Measurements from ENCODE around the gene RAB39B. TPM values are rescaled to one million over a fixed set of nuclear protein-coding genes. Genes with fewer than 3 reads are reported as not detected.

The RAB39B gene
- total RNA-seq, 4 donors from 2014 or later = 0.13 TPM; not detected in 3

DNA sequence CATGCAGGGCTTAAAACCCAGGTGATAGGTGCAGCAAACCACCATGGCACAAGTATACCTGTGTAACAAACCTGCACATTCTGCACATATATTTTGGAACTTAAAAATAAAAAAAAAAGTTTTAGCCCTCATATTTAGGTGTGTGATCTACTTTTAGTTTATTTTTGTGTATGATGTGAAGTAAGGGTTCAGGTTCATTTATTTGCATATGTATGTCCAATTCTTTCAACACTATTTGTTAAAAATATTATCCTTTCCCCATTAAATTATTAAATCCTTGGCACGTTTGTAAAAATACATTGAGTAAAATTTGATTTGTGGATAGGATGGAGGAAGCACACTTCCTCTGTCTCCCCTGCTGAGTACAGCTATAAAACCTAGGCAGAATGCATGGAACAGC, 12.9 kb downstream of the RAB39B start:
- DNase-seq (no peak), ATAC-seq (no peak)
- no peaks in the 10 kb centered on the region for H3K36me3 ChIP-seq
- H3K27me3 ChIP-seq = no peaks in the 10 kb centered on the region
- in situ Hi-C loops (cut with MboI; ENCODE audit: low sequenced_read_pairs in 4 of 4) = no loop called here
- H3K4me1 ChIP-seq = no peaks in the 10 kb centered on the region
- H3K4me3 ChIP-seq = no peak overlapping the region
- no peaks in the 10 kb centered on the region for H3K9me3 ChIP-seq
- no peak overlapping the region for H3K27ac ChIP-seq
- TF ChIP-seq POLR2A (IDR thresholded peaks at IDR 0.05) = no peak
- TF ChIP-seq, protein P1, sequence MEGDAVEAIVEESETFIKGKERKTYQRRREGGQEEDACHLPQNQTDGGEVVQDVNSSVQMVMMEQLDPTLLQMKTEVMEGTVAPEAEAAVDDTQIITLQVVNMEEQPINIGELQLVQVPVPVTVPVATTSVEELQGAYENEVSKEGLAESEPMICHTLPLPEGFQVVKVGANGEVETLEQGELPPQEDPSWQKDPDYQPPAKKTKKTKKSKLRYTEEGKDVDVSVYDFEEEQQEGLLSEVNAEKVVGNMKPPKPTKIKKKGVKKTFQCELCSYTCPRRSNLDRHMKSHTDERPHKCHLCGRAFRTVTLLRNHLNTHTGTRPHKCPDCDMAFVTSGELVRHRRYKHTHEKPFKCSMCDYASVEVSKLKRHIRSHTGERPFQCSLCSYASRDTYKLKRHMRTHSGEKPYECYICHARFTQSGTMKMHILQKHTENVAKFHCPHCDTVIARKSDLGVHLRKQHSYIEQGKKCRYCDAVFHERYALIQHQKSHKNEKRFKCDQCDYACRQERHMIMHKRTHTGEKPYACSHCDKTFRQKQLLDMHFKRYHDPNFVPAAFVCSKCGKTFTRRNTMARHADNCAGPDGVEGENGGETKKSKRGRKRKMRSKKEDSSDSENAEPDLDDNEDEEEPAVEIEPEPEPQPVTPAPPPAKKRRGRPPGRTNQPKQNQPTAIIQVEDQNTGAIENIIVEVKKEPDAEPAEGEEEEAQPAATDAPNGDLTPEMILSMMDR (IDR thresholded peaks at IDR 0.05 in 4 of 5, conservative IDR thresholded peaks at IDR 0.05 in 1 of 5) = no peak
- intact Hi-C loops (cut with DNase I; ENCODE audit: low total_unique reads) = no loop called here

GRCh38 chrX:155247497-155247896, 16.8 kb downstream of the RAB39B start:
- DNase-seq (no peak), ATAC-seq (no peak)
- H3K27ac ChIP-seq = no peak overlapping the region
- intact Hi-C loops (cut with DNase I; ENCODE audit: low total_unique reads) (no loop called here), in situ Hi-C loops (cut with MboI; ENCODE audit: low sequenced_read_pairs in 4 of 4) (no loop called here)
- H3K4me1 ChIP-seq = no peaks in the 10 kb centered on the region
- H3K9me3 ChIP-seq = no peaks in the 10 kb centered on the region
- H3K4me3 ChIP-seq = no peak overlapping the region
- TF ChIP-seq, protein P1 (IDR thresholded peaks at IDR 0.05 in 4 of 5, conservative IDR thresholded peaks at IDR 0.05 in 1 of 5) = no peak
- no peak for TF ChIP-seq POLR2A (IDR thresholded peaks at IDR 0.05)
- H3K36me3 ChIP-seq = no peaks in the 10 kb centered on the region
- no peaks in the 10 kb centered on the region for H3K27me3 ChIP-seq

GRCh38 chrX:155246748-155247147, 17.5 kb downstream of the RAB39B start:
- no peak for TF ChIP-seq POLR2A (IDR thresholded peaks at IDR 0.05)
- TF ChIP-seq, protein P1 (IDR thresholded peaks at IDR 0.05 in 4 of 5, conservative IDR thresholded peaks at IDR 0.05 in 1 of 5) = no peak
- DNase-seq = no peak
- intact Hi-C loops (cut with DNase I; ENCODE audit: low total_unique reads) (no loop called here), in situ Hi-C loops (cut with MboI; ENCODE audit: low sequenced_read_pairs in 4 of 4) (no loop called here)
- H3K4me3 ChIP-seq = no peak overlapping the region
- no peaks in the 10 kb centered on the region for H3K27me3 ChIP-seq
- H3K27ac ChIP-seq = no peak overlapping the region
- no peaks in the 10 kb centered on the region for H3K4me1 ChIP-seq
- no peak for ATAC-seq
- H3K36me3 ChIP-seq = no peaks in the 10 kb centered on the region
- no peaks in the 10 kb centered on the region for H3K9me3 ChIP-seq

DNA sequence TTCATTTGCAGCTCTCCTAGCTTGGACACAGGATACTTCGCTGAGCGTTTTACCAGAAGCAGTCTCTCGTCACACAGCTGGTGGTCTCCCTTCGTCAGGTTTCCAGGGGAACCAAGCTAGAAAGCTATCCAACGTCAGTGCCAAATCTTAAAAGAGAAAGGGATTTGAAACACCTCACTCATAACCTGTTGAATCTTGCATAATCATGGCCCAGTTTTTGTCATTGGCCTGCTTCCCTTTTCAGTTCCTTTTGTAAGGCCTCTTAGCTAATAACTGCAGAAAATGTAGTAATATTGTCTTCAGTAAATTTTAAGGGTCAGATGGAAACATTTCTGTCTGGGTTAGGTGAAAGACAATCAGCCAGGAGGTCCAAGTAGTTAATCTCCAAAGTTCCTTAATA, 22.0 kb downstream of the RAB39B start:
- Histone ChIP-seq H3K4me1 (no peaks in the 10 kb centered on the region), H3K9me3 (no peaks in the 10 kb centered on the region), H3K27me3 (no peaks in the 10 kb centered on the region), H3K4me3 (no peak overlapping the region), H3K36me3 (peaks cover 0 to 7% of the 10 kb centered on the region in 2 donors), H3K27ac (no peak overlapping the region)
- no peak for ATAC-seq
- TF ChIP-seq, protein P1 (IDR thresholded peaks at IDR 0.05 in 4 of 5, conservative IDR thresholded peaks at IDR 0.05 in 1 of 5) = no peak
- no peak for TF ChIP-seq POLR2A (IDR thresholded peaks at IDR 0.05)
- in situ Hi-C loops (cut with MboI; ENCODE audit: low sequenced_read_pairs in 4 of 4) = no loop called here
- DNase-seq = no peak
- intact Hi-C loops (cut with DNase I; ENCODE audit: low total_unique reads) = no loop called here

DNA sequence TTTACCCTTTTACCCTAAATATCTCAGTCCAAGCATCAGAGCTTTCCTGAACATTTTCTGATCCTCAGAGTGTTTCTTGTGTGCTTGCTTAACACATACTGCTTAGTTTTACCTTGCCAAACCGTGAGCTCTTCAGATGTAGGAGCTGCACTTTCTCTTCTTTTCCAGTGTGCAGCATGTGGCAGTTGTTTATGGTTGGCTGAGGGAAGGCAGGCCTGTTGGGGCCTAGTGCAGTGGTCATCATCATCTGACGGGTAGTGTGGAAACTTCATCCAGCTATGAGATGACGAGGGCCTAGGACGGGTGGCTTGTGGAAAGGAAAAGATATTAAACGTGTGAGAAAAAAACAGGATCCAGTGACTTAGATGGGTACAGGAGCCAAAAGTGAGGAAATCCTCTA, 26.6 kb downstream of the RAB39B start:
- peaks cover 0 to 14% of the 10 kb centered on the region in 2 donors for H3K36me3 ChIP-seq
- H3K27me3 ChIP-seq = no peaks in the 10 kb centered on the region
- intact Hi-C loops (cut with DNase I; ENCODE audit: low total_unique reads) (no loop called here), in situ Hi-C loops (cut with MboI; ENCODE audit: low sequenced_read_pairs in 4 of 4) (no loop called here)
- TF ChIP-seq, protein P1 (IDR thresholded peaks at IDR 0.05 in 4 of 5, conservative IDR thresholded peaks at IDR 0.05 in 1 of 5) = no peak
- TF ChIP-seq POLR2A (IDR thresholded peaks at IDR 0.05) = no peak
- no peaks in the 10 kb centered on the region for H3K9me3 ChIP-seq
- H3K4me3 ChIP-seq = no peak overlapping the region
- no peaks in the 10 kb centered on the region for H3K4me1 ChIP-seq
- DNase-seq (no peak), ATAC-seq (no peak)
- no peak overlapping the region for H3K27ac ChIP-seq

Measured in gastrocnemius medialis (tissue), 4 donors.